A549 (cell line): ENCODE data around the gene APBB3. TPM values are rescaled to one million over a fixed set of nuclear protein-coding genes. Genes with fewer than 3 reads are reported as not detected.
A peak's percentile ranks its signal among the peaks of the same experiment; 100 is the strongest.
"Not testable (repeated sequence)": the region's sequence is repeated elsewhere in the genome, so short reads cannot be mapped to it uniquely, and the experiment has no call there.

Experiments
- ATAC-seq, 2 experiments: fragments of 200-7000 bp in 1 of 2; fragments of >200 bp in 1 of 2; cut with Nextera tagmentation in 1 of 2; cut with Tn5 transposase in 1 of 2; 3 replicates each; pipeline versions ENCODE4 v1.8.0 to v1.9.1; 2018 to 2020; ENCODE audit warnings: mild to moderate bottlenecking in 1 of 2, moderate library complexity in 1 of 2
- CTCF ChIA-PET: fragments of 300-600 bp; sonication (Branson Sonifier 250); formaldehyde crosslinking; extraction: SDS; loops from one replicate; lab custom pipeline; 2021; ENCODE audit warnings: antibody characterized with exemption, inconsistent platforms; lab: Yijun Ruan, JAX
- POLR2A ChIA-PET: fragments of 350-600 bp; formaldehyde crosslinking; extraction: SDS; loops from one replicate; lab custom pipeline; 2021; ENCODE audit warnings: antibody characterized with exemption, inconsistent platforms; lab: Yijun Ruan, JAX
- DNase-seq, 2 experiments: peaks; one replicate each; pipeline versions ENCODE4 v3.0.0 to v3.0.0-alpha.2; 2011 to 2016; ENCODE audit warnings: low read depth in 1 of 2, low spot score in 1 of 2
- FAIRE-seq: peaks from 2 replicates; lab custom pipeline; 2011; peaks lifted over from hg19 to GRCh38; lab: Jason Lieb, UNC
- H3K27ac ChIP-seq, 2 experiments: fragments of >200 bp; sonication (Bioruptor Twin); formaldehyde crosslinking; 3 replicates each; pipeline ENCODE4 v1.5.1; 2016 to 2017
- H3K4me1 ChIP-seq: fragments of >200 bp; sonication (Bioruptor Twin); formaldehyde crosslinking; 3 replicates; pipeline ENCODE4 v1.6.1; 2016
- H3K4me2 ChIP-seq: fragments of >200 bp; sonication (Bioruptor Twin); formaldehyde crosslinking; 3 replicates; pipeline ENCODE4 v1.6.1; 2016
- H3K4me3 ChIP-seq: fragments of >200 bp; sonication (Bioruptor Twin); formaldehyde crosslinking; 3 replicates; pipeline ENCODE4 v1.5.1; 2016
- H3K9me3 ChIP-seq: fragments of >200 bp; sonication (Bioruptor Twin); formaldehyde crosslinking; 3 replicates; pipeline ENCODE4 v1.6.1; 2016
- ATOH8 ChIP-seq: fragments of 250-450 bp; sonication (Bioruptor Pico); IDR thresholded peaks from 2 replicates; pipeline ENCODE4 v1.5.0; 2020; ENCODE audit warnings: low read depth, mild to moderate bottlenecking, moderate library complexity
- BHLHE40 ChIP-seq: IDR thresholded peaks from 2 replicates; pipeline ENCODE4 v1.6.1; 2012; ENCODE audit warnings: low read depth, low read length, inconsistent platforms
- CBX2 ChIP-seq: fragments of 200-600 bp; sonication (generic); IDR thresholded peaks from 2 replicates; pipeline ENCODE4 v1.6.1; 2016; ENCODE audit warnings: low read depth, mild to moderate bottlenecking, borderline replicate concordance
- CEBPB ChIP-seq, 2 experiments: fragments of >200 bp in 1 of 2; sonication (Bioruptor Twin) in 1 of 2; formaldehyde crosslinking in 1 of 2; IDR thresholded peaks; 2 replicates each; pipeline ENCODE4 v1.6.1; 2012 to 2016
- CHD4 ChIP-seq: fragments of 200-600 bp; sonication (generic); IDR thresholded peaks from 2 replicates; pipeline ENCODE4 v1.6.1; 2016; ENCODE audit warnings: antibody characterized with exemption, mild to moderate bottlenecking, borderline replicate concordance
- E2F6 ChIP-seq: IDR thresholded peaks from 2 replicates; pipeline ENCODE4 v1.6.1; 2012; ENCODE audit warnings: low read depth, borderline replicate concordance
- EHF ChIP-seq: fragments of 250-450 bp; sonication (Bioruptor Pico); IDR thresholded peaks from 2 replicates; pipeline ENCODE4 v1.5.0; 2020; ENCODE audit warnings: mild to moderate bottlenecking
- ESRRA ChIP-seq: fragments of 150-350 bp; IDR thresholded peaks from 2 replicates; pipeline ENCODE4 v1.6.1; 2014; ENCODE audit warnings: mild to moderate bottlenecking, low read length, borderline replicate concordance
- GATA3 ChIP-seq: IDR thresholded peaks from 2 replicates; pipeline ENCODE4 v1.6.1; 2012; ENCODE audit warnings: borderline replicate concordance
- HDAC2 ChIP-seq: fragments of 200-600 bp; sonication (generic); IDR thresholded peaks from 2 replicates; pipeline ENCODE4 v1.6.1; 2016
- HES2 ChIP-seq: fragments of >200 bp; sonication (Bioruptor Twin); formaldehyde crosslinking; IDR thresholded peaks from 2 replicates; pipeline ENCODE4 v1.6.1; 2016
- HOXA7 ChIP-seq: fragments of 250-450 bp; sonication (Bioruptor Pico); IDR thresholded peaks from 2 replicates; pipeline ENCODE4 v1.5.0; 2020; ENCODE audit warnings: mild to moderate bottlenecking, moderate library complexity
- HOXB13 ChIP-seq: fragments of 250-450 bp; sonication (Bioruptor Pico); IDR thresholded peaks from 2 replicates; pipeline ENCODE4 v1.5.0; 2020; ENCODE audit warnings: low read depth, mild to moderate bottlenecking, moderate library complexity
- JUN ChIP-seq, 2 experiments: fragments of >200 bp; sonication (Bioruptor Twin); formaldehyde crosslinking; IDR thresholded peaks; 2 replicates in 1 of 2; 3 replicates in 1 of 2; pipeline ENCODE4 v1.6.1; 2016 to 2017
- JUNB ChIP-seq: fragments of >200 bp; sonication (Bioruptor Twin); formaldehyde crosslinking; IDR thresholded peaks from 2 replicates; pipeline ENCODE4 v1.6.1; 2016
- MAX ChIP-seq: IDR thresholded peaks from 2 replicates; pipeline ENCODE4 v1.6.1; 2012
- MAZ ChIP-seq: fragments of 150-350 bp; IDR thresholded peaks from 2 replicates; pipeline ENCODE4 v1.6.1; 2014; ENCODE audit warnings: antibody characterized with exemption, low read depth, low read length, borderline replicate concordance
- PBX3 ChIP-seq: IDR thresholded peaks from 2 replicates; pipeline ENCODE4 v1.6.1; 2012
- PHF8 ChIP-seq: fragments of 200-600 bp; sonication (generic); IDR thresholded peaks from 2 replicates; pipeline ENCODE4 v1.6.1; 2016; ENCODE audit warnings: low read depth, mild to moderate bottlenecking, antibody characterized with exemption, moderate library complexity, borderline replicate concordance
- RCOR1 ChIP-seq: fragments of 150-350 bp; IDR thresholded peaks from 2 replicates; pipeline ENCODE4 v1.6.1; 2014; ENCODE audit warnings: antibody characterized with exemption, low read length, low read depth
- RFX5 ChIP-seq: fragments of 450-650 bp; IDR thresholded peaks from 2 replicates; pipeline ENCODE4 v1.7.1; 2014; ENCODE audit warnings: antibody characterized with exemption, mild to moderate bottlenecking, moderate library complexity
- SMC3 ChIP-seq: fragments of >200 bp; sonication (Bioruptor Twin); formaldehyde crosslinking; IDR thresholded peaks from 3 replicates; pipeline ENCODE4 v1.6.1; 2018; ENCODE audit warnings: inconsistent platforms
- SREBF2 ChIP-seq: fragments of 450-650 bp; IDR thresholded peaks from 2 replicates; pipeline ENCODE4 v1.6.1; 2014; ENCODE audit warnings: mild to moderate bottlenecking, moderate library complexity
- USF2 ChIP-seq: fragments of 450-650 bp; IDR thresholded peaks from 2 replicates; pipeline ENCODE4 v1.6.1; 2014; ENCODE audit warnings: antibody characterized with exemption
- ZC3H11A ChIP-seq: fragments of 450-650 bp; IDR thresholded peaks from 2 replicates; pipeline ENCODE4 v1.6.1; 2014; ENCODE audit warnings: antibody characterized with exemption, mild to moderate bottlenecking
- ZFP36 ChIP-seq: fragments of 450-650 bp; IDR thresholded peaks from 2 replicates; pipeline ENCODE4 v1.6.1; 2014; ENCODE audit warnings: borderline replicate concordance; ENCODE audit not compliant: partially characterized antibody
- WGBS: methylation state at CpG from one replicate; pipeline ENCODE4 v1.1.6; 2017; ENCODE audit errors: missing lambda C conversion rate; 5-methylcytosine and 5-hydroxymethylcytosine counted together
- polyA plus RNA-seq, 4 experiments: library from polyadenylated mRNA; depleted of rRNA in 3 of 4; stranded (reverse); fragments of >200 nt; fragmentation: RNase III in 1 of 4; extraction: RNeasy Plus Mini Kit Qiagen cat#74134 plus additional on column Dnase treatment in 1 of 4; gene quantifications; 2 replicates in 3 of 4; 3 replicates in 1 of 4; pipeline ENCODE4 v1.2.3, GENCODE V29; 2011 to 2017

The APBB3 gene
- polyA plus RNA-seq, 2 of the 4 experiments (the other 2 are of a cell fraction), result 9.4 to 11.7 TPM

- TF ChIP-seq JUN (IDR thresholded peaks at IDR 0.05), result no peak
- no peak for TF ChIP-seq SMC3
These were observed 44.3 kb upstream of the APBB3 start (continued) for GRCh38 chr5:140608722-140609121.

- Histone ChIP-seq H3K27ac (no peak overlapping the region), H3K4me1 (0 out of 3 replicates have a peak, but pooled peaks cover 4% of the 10 kb centered on the region), H3K9me3 (no peaks in the 10 kb centered on the region), H3K4me3 (no peak overlapping the region), H3K4me2 (no peak overlapping the region; the same call in 2 of the 3 replicates)
- POLR2A ChIA-PET, result no interaction called here
- DNase-seq (no peak), FAIRE-seq (no peak), ATAC-seq (no peak)
- WGBS, result 59% methylated on average over 2 of the region's 2 CpGs
- TF ChIP-seq HDAC2 (no peak), CEBPB (IDR thresholded peaks at IDR 0.05) (peak in 1 of 2 experiments; percentile 69; a peak in 2 of 4 replicates), USF2 (no peak), HES2 (peak; percentile 31; the same call in 1 of the 2 replicates), ZFP36 (no peak), MAX (no peak)
- CTCF ChIA-PET, result no interaction called here
These were observed 42.6 kb upstream of the APBB3 start for GRCh38 chr5:140607031-140607430.

GRCh38 chr5:140605879-140606278 lies 41.5 kb upstream of the APBB3 start:
- FAIRE-seq, result no peak

GRCh38 chr5:140603734-140604133 lies 39.3 kb upstream of the APBB3 start:
- ChIA-PET POLR2A (no interaction called here), CTCF (no interaction called here)
- 0 out of 3 replicates have a peak, but pooled peaks cover 4% of the 10 kb centered on the region for H3K4me1 ChIP-seq
- no peaks in the 10 kb centered on the region for H3K9me3 ChIP-seq
- DNase-seq (no peak), FAIRE-seq (no peak), ATAC-seq (no peak)
- H3K4me3 ChIP-seq, result no peak overlapping the region
- no peak overlapping the region for H3K27ac ChIP-seq
- H3K4me2 ChIP-seq, result no peak overlapping the region
- no peak for TF ChIP-seq RCOR1
- TF ChIP-seq SREBF2, result no peak
- TF ChIP-seq MAZ, result no peak
- no peak for TF ChIP-seq ATOH8
- TF ChIP-seq GATA3, result no peak
- TF ChIP-seq ESRRA, result no peak
- no peak for TF ChIP-seq ZC3H11A
- no peak for TF ChIP-seq CHD4
- no peak for TF ChIP-seq USF2
- no peak for TF ChIP-seq HOXA7
- TF ChIP-seq BHLHE40, result no peak
- TF ChIP-seq EHF, result no peak
- TF ChIP-seq RFX5, result no peak
- no peak for TF ChIP-seq E2F6
- 72% methylated on average over 2 of the region's 2 CpGs for WGBS

More at GRCh38 chr5:140605879-140606278, 41.5 kb upstream of the APBB3 start:
- H3K4me3 ChIP-seq, result no peak overlapping the region
- H3K27ac ChIP-seq, result no peak overlapping the region
- POLR2A ChIA-PET, result no interaction called here
- DNase-seq (no peak), ATAC-seq (no peak)
- no peaks in the 10 kb centered on the region for H3K9me3 ChIP-seq
- H3K4me2 ChIP-seq, result no peak overlapping the region
- TF ChIP-seq JUNB (no peak), ZFP36 (no peak), CBX2 (no peak), PHF8 (no peak), E2F6 (no peak), RFX5 (no peak), CHD4 (no peak), HOXB13 (CRISPR knock-in tag) (no peak), PBX3 (no peak)
- WGBS, result 64% methylated on average over 3 of the region's 3 CpGs
- CTCF ChIA-PET, result no interaction called here
- H3K4me1 ChIP-seq, result 0 out of 3 replicates have a peak, but pooled peaks cover 4% of the 10 kb centered on the region

- WGBS, result 85% methylated on average over 4 of the region's 4 CpGs
- H3K4me2 ChIP-seq, H3K27ac ChIP-seq, POLR2A ChIA-PET, ATAC-seq, CTCF ChIA-PET, FAIRE-seq, DNase-seq, H3K4me3 ChIP-seq, H3K9me3 ChIP-seq, H3K4me1 ChIP-seq: not testable (repeated sequence)
These were observed 39.0 kb upstream of the APBB3 start for GRCh38 chr5:140603446-140603698.
